ENCODE measurements around the gene FAXC.

The FAXC gene

DNA sequence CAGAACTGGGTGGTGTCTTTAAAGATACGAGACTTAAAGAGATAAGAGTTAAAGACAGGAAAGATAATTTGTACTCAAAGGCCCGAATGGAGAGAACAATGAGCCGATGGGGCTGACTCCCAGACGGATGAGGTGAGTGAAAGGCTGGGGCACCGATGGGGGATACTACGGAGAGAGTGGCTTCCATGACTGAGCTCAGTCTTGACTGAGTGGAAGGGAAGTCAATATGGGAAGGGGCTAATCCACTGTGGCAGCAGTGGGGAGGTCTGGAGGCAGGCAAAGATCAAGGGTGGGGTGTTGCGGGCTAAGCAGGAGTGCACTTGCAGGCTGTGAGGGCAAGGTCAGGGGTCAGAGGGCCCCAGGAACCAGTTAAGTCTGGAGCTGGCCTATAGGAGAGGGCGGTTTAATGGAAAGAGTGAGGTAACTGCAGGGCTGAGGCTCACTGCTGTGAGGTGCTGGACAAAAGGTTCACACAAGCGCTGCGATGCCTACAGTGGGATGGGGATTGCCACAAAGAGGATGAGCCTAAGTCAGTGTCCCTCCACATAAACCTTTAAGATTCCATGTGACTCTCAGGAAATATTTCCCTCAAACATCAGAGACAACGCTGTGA is 42.1 kb downstream of the FAXC start:
- H3K4me3 ChIP-seq (ENCODE audit: low read length) = no peak overlapping the region
- TF ChIP-seq, protein P1, sequence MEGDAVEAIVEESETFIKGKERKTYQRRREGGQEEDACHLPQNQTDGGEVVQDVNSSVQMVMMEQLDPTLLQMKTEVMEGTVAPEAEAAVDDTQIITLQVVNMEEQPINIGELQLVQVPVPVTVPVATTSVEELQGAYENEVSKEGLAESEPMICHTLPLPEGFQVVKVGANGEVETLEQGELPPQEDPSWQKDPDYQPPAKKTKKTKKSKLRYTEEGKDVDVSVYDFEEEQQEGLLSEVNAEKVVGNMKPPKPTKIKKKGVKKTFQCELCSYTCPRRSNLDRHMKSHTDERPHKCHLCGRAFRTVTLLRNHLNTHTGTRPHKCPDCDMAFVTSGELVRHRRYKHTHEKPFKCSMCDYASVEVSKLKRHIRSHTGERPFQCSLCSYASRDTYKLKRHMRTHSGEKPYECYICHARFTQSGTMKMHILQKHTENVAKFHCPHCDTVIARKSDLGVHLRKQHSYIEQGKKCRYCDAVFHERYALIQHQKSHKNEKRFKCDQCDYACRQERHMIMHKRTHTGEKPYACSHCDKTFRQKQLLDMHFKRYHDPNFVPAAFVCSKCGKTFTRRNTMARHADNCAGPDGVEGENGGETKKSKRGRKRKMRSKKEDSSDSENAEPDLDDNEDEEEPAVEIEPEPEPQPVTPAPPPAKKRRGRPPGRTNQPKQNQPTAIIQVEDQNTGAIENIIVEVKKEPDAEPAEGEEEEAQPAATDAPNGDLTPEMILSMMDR (conservative IDR thresholded peaks at IDR 0.05; ENCODE audit: low read depth, low read length) = no peak
- no peak for DNase-seq (ENCODE audit: low read depth)

DNA sequence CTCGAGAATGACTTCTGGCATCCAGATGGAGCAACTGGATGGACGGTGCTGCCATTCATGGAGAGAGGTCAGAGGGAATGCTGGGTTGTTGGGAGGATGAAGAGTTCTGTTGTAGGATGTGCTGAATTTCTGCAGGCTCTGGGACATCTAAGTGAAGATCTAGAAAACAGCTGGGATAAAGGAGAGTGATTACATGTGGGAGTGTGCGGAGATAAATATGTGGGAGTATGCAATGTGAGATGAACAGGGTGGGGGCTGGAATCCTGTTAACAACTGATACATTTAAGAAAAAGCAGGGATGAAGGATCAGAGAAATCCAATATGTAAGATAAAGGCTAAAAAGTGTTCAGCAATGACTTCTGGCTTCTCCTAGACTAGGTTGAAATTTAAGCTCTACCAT is 43.1 kb downstream of the FAXC start:
- no peak for DNase-seq (ENCODE audit: low read depth)
- H3K4me3 ChIP-seq (ENCODE audit: low read length) = no peak overlapping the region
- TF ChIP-seq, protein P1 (conservative IDR thresholded peaks at IDR 0.05; ENCODE audit: low read depth, low read length) = no peak

DNA sequence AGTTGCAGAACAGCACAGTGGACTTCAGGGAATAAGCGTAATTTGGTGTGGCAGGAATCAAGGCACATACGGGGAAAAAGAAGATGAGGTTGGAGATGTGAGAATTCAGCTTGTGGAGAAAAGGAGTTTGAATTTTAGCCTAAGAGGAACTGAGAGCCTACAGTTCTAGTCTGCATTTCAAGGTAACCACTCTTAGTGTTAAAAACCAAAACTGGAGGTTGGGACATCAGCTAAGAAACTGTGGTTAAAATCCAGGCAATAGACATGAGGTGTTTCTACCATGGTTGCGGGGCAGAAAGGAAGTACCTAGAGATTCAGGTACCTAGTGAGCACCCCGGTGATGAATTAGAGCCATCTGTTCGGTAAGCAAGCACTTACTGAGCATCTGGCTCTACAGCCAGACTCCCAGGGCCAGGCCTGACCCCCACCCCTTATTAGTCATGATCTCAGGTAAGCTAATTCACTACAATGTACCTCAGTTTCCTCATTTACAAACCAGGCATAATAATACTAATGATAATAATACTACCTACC is 44.4 kb downstream of the FAXC start:
- DNase-seq (ENCODE audit: low read depth) = no peak
- TF ChIP-seq, protein P1 (conservative IDR thresholded peaks at IDR 0.05; ENCODE audit: low read depth, low read length) = no peak
- no peak overlapping the region for H3K4me3 ChIP-seq (ENCODE audit: low read length)

DNA sequence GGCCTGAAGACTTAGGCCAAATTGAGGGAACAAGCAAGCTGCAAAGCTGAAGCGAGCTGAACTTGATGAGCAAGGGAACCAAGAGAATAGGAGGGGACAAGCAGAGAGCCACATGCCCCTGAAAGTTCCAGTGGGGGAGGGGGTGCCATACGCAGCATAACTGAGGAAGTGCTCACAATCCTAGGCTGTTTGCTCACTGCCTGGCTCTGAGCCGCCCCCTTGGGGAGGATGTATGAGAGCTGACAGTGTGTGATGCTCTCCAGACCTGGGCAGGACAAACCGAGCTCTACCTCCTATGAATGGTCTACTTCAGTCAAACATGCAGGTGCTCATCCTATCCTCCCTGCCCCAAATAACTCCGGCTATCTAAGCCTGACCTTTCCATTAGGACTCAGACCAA is 52.1 kb downstream of the FAXC start:
- TF ChIP-seq, protein P1 (conservative IDR thresholded peaks at IDR 0.05; ENCODE audit: low read depth, low read length) = no peak

DNA sequence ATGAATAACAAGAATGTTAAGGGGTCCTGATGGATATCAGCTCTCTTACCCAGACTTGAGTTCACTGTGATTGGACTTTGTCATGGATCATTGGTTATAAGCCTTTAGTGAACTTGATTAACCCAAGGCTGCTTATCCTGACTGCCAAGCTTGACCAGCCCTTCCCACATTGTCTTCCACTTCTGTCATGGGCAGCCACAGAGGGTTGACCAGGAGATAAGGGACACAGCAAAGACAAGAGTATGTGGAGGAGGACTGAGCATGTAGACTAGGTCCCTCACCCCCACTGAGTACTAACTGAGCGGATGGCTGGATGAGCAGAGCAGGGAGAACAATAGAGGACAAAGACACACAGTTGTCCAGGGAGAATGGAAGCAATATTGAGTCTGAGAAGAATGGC is 52.5 kb downstream of the FAXC start:
- no peak overlapping the region for H3K4me3 ChIP-seq (ENCODE audit: low read length)
- no peak for DNase-seq (ENCODE audit: low read depth)
- TF ChIP-seq, protein P1 (conservative IDR thresholded peaks at IDR 0.05; ENCODE audit: low read depth, low read length) = no peak

More for the DNA sequence above, 52.1 kb downstream of the FAXC start:
- DNase-seq (ENCODE audit: low read depth) = no peak
- no peak overlapping the region for H3K4me3 ChIP-seq (ENCODE audit: low read length)

DNA sequence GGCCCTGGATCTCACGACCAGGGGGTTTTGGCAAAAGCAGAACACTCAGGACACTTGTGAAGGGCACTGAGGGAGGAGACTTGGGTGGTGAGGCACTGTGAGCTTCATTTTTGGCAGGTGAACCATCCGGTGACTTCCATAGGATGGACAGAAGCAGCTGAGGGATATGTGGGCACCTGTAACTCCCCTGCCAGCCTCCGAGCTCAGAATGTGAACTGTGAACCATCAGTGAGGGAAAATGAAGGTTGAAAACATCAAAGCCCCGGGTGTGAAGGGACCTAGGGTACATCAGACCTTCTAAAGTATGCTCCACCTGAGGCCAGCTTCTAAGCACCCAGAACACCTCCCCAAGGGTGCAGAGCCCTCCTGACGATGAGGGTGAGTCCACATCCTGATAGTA is 53.2 kb downstream of the FAXC start:
- TF ChIP-seq, protein P1 (conservative IDR thresholded peaks at IDR 0.05; ENCODE audit: low read depth, low read length) = no peak
- DNase-seq (ENCODE audit: low read depth) = no peak
- no peak overlapping the region for H3K4me3 ChIP-seq (ENCODE audit: low read length)

DNA sequence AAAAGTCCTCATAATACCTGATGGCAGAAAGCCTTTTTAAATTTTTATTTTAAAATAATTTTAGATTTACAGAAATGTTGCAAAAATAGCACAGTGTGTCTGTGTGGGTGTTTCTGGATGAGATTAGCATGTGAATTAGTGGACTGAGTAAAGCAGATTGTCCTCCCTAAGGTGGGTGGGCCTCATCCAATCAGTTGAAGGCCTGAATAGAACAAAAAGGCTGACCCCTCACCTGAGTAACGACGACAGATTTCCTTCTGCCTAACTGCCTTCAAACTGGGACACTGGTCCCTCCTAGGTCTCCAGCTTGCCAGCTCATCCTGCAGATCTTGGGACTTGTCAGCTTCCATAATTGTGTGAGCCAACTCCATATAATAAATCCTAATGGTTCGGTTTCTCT is 54.2 kb downstream of the FAXC start:
- TF ChIP-seq, protein P1 (conservative IDR thresholded peaks at IDR 0.05; ENCODE audit: low read depth, low read length) = no peak
- DNase-seq (ENCODE audit: low read depth) = no peak
- H3K4me3 ChIP-seq (ENCODE audit: low read length) = no peak overlapping the region

All from retinal pigment epithelial cell (primary cell).